IMR-90 (cell line): ENCODE results near the gene CDC34. TPM values are rescaled to one million over a fixed set of nuclear protein-coding genes. Genes with fewer than 3 reads are reported as not detected.

ENCODE experiments used
- ATAC-seq: fragments of 200-7000 bp; cut with Tn5 transposase; 2 replicates; pipeline ENCODE4 v1.9.1; 2020; ENCODE audit warnings: low read depth, mild to moderate bottlenecking, moderate library complexity
- BruUV-seq: library from RNA; stranded (reverse); fragments of 400-500 nt; replicated peaks from 2 replicates; lab custom pipeline; 2021; lab: Mats Ljungman, UMichigan
- CTCF ChIA-PET: fragments of 300-600 bp; formaldehyde crosslinking; extraction: SDS; loops from one replicate; lab custom pipeline; 2021; ENCODE audit warnings: antibody characterized with exemption; lab: Yijun Ruan, JAX
- POLR2A ChIA-PET: fragments of 300-600 bp; sonication (Branson Sonifier 250); formaldehyde crosslinking; loops from one replicate; lab custom pipeline; 2022; ENCODE audit warnings: antibody characterized with exemption; ENCODE audit not compliant: unreplicated experiment; lab: Charles Lee
- DNase-seq: peaks from one replicate; pipeline ENCODE4 v3.0.0; 2013
- H2AFZ ChIP-seq: replicated peaks from 2 replicates; pipeline ENCODE3; 2013; ENCODE audit warnings: low read length, mild to moderate bottlenecking; ENCODE audit not compliant: poor library complexity
- H2AK5ac ChIP-seq: 2 replicates; pipeline ENCODE4 v1.6.1; 2013; ENCODE audit warnings: low read depth, low read length, inconsistent platforms
- H2AK9ac ChIP-seq: replicated peaks from 2 replicates; pipeline ENCODE3; 2013; ENCODE audit warnings: mild to moderate bottlenecking, low read depth, low read length, moderate library complexity; ENCODE audit not compliant: poor library complexity
- H2BK120ac ChIP-seq: 2 replicates; pipeline ENCODE4 v1.6.1; 2013; ENCODE audit warnings: low read depth, low read length, inconsistent platforms
- H2BK15ac ChIP-seq: 3 replicates; pipeline ENCODE4 v1.6.1; 2013; ENCODE audit warnings: low read depth, low read length, inconsistent platforms
- H2BK20ac ChIP-seq: 2 replicates; pipeline ENCODE4 v1.6.1; 2013; ENCODE audit warnings: low read depth, mild to moderate bottlenecking, inconsistent platforms, low read length, moderate library complexity
- H2BK5ac ChIP-seq: 2 replicates; pipeline ENCODE4 v1.6.1; 2013; ENCODE audit warnings: mild to moderate bottlenecking, low read depth, low read length, inconsistent platforms; ENCODE audit not compliant: poor library complexity, severe bottlenecking
- H3K14ac ChIP-seq: replicated peaks from 2 replicates; pipeline ENCODE4 v1.6.1; 2013; ENCODE audit warnings: low read depth, low read length, inconsistent platforms
- H3K18ac ChIP-seq: 2 replicates; pipeline ENCODE4 v1.6.1; 2013; ENCODE audit warnings: low read depth, low read length, control low read depth
- H3K23ac ChIP-seq: 2 replicates; pipeline ENCODE4 v1.6.1; 2013; ENCODE audit warnings: low read depth, low read length, inconsistent platforms
- H3K27ac ChIP-seq: 2 replicates; pipeline ENCODE4 v1.5.1; 2013; ENCODE audit warnings: mild to moderate bottlenecking, control low read depth, low read length; ENCODE audit not compliant: insufficient read depth
- H3K27me3 ChIP-seq: 2 replicates; pipeline ENCODE4 v1.6.1; 2013; ENCODE audit warnings: low read length; ENCODE audit not compliant: control insufficient read depth, insufficient read depth
- H3K36me3 ChIP-seq: 2 replicates; pipeline ENCODE4 v1.6.1; 2013; ENCODE audit warnings: low read length, mixed read lengths; ENCODE audit not compliant: control insufficient read depth, insufficient read depth
- H3K4ac ChIP-seq: 2 replicates; pipeline ENCODE4 v1.6.1; 2013; ENCODE audit warnings: low read depth, low read length, inconsistent platforms
- H3K4me1 ChIP-seq: 2 replicates; pipeline ENCODE4 v1.6.1; 2013; ENCODE audit warnings: low read length, mixed read lengths; ENCODE audit not compliant: control insufficient read depth, insufficient read depth
- H3K4me2 ChIP-seq: 2 replicates; pipeline ENCODE4 v1.6.1; 2013; ENCODE audit warnings: low read depth, mild to moderate bottlenecking, control low read depth, low read length, moderate library complexity
- H3K4me3 ChIP-seq: 2 replicates; pipeline ENCODE4 v1.5.1; 2013; ENCODE audit warnings: low read depth, mild to moderate bottlenecking, control low read depth, low read length, moderate library complexity; ENCODE audit not compliant: insufficient read depth
- H3K56ac ChIP-seq: 2 replicates; pipeline ENCODE4 v1.6.1; 2013; ENCODE audit warnings: low read length, inconsistent platforms; ENCODE audit not compliant: insufficient read depth; ENCODE audit errors: extremely low read depth
- H3K79me1 ChIP-seq, 2 experiments: 2 replicates each; pipeline ENCODE4 v1.6.1; 2013; ENCODE audit warnings: low read length in 2 of 2, inconsistent platforms in 1 of 2, low read depth in 1 of 2
- H3K9ac ChIP-seq: 2 replicates; pipeline ENCODE4 v1.6.1; 2013; ENCODE audit warnings: low read depth, low read length, control low read depth
- H3K9me1 ChIP-seq: 2 replicates; pipeline ENCODE4 v1.6.1; 2013; ENCODE audit warnings: low read length, inconsistent platforms; ENCODE audit not compliant: insufficient read depth
- H3K9me3 ChIP-seq: 2 replicates; pipeline ENCODE4 v1.6.1; 2013; ENCODE audit warnings: low read length; ENCODE audit not compliant: control insufficient read depth, insufficient read depth
- H4K20me1 ChIP-seq: 2 replicates; pipeline ENCODE4 v1.6.1; 2013; ENCODE audit warnings: low read length, inconsistent platforms; ENCODE audit not compliant: insufficient read depth
- H4K5ac ChIP-seq: 2 replicates; pipeline ENCODE4 v1.6.1; 2013; ENCODE audit warnings: mild to moderate bottlenecking, low read depth, low read length, control low read depth
- H4K8ac ChIP-seq, 2 experiments: 2 replicates each; pipeline ENCODE4 v1.6.1; 2013; ENCODE audit warnings: low read depth in 2 of 2, low read length in 2 of 2, control low read depth in 1 of 2, inconsistent platforms in 1 of 2
- H4K91ac ChIP-seq: 2 replicates; pipeline ENCODE4 v1.6.1; 2013; ENCODE audit warnings: low read depth, low read length, inconsistent platforms; ENCODE audit not compliant: insufficient read depth
- CEBPB ChIP-seq: IDR thresholded peaks from 2 replicates; pipeline ENCODE4 v1.6.1; 2012; ENCODE audit warnings: low read depth, low read length, improper control_type of control experiment
- CHD1 ChIP-seq: IDR thresholded peaks from 2 replicates; pipeline ENCODE4 v1.6.1; 2012; ENCODE audit warnings: low read depth, low read length, improper control_type of control experiment
- CTCF ChIP-seq: conservative IDR thresholded peaks from 2 replicates; pipeline ENCODE4 v1.5.1; 2012; ENCODE audit warnings: mild to moderate bottlenecking, low read depth, low read length, improper control_type of control experiment
- ELK1 ChIP-seq: fragments of 150-350 bp; IDR thresholded peaks from 2 replicates; pipeline ENCODE4 v1.6.1; 2016; ENCODE audit warnings: low read depth, mild to moderate bottlenecking, low read length, moderate library complexity, borderline replicate concordance
- MXI1 ChIP-seq: IDR thresholded peaks from 2 replicates; pipeline ENCODE4 v1.6.1; 2012; ENCODE audit warnings: low read depth, mild to moderate bottlenecking, low read length, moderate library complexity, borderline replicate concordance
- NFE2L2 ChIP-seq: fragments of 150-350 bp; IDR thresholded peaks from 2 replicates; pipeline ENCODE4 v1.6.1; 2016; ENCODE audit warnings: low read depth, mild to moderate bottlenecking, low read length
- RAD21 ChIP-seq: IDR thresholded peaks from 2 replicates; pipeline ENCODE4 v1.6.1; 2012; ENCODE audit warnings: low read length, improper control_type of control experiment
- RCOR1 ChIP-seq: IDR thresholded peaks from 2 replicates; pipeline ENCODE4 v1.6.1; 2012; ENCODE audit warnings: mild to moderate bottlenecking, low read length, improper control_type of control experiment; ENCODE audit not compliant: insufficient replicate concordance
- RFX5 ChIP-seq: IDR thresholded peaks from 2 replicates; pipeline ENCODE4 v1.8.0; 2012; ENCODE audit warnings: low read depth, mild to moderate bottlenecking, low read length, moderate library complexity
- WGBS, 2 experiments: methylation state at CpG; one replicate each; pipeline versions ENCODE4 v1.1.5 to v1.1.7; 2013; ENCODE audit warnings: missing lambda C conversion rate in 2 of 2; ENCODE audit not compliant: insufficient read length in 1 of 2; ENCODE audit errors: extremely low coverage in 2 of 2; 5-methylcytosine and 5-hydroxymethylcytosine counted together
- dilution Hi-C: fragments of 300-500 bp; cut with HindIII; formaldehyde crosslinking; loops from one replicate; pipeline ENCODE4 v1.14.3; 2018; ENCODE audit warnings: low sequenced_read_pairs; ENCODE audit not compliant: unreplicated experiment
- in situ Hi-C: fragments of 300-500 bp; cut with MboI; formaldehyde crosslinking; loops from 3 replicates; pipeline ENCODE4 v1.14.3; 2019; ENCODE audit warnings: low sequenced_read_pairs, inconsistent platforms, mixed read lengths
- intact Hi-C: fragments of 100-400 bp; cut with micrococcal nuclease; formaldehyde crosslinking; loops from 2 replicates; pipeline ENCODE4 v1.10.0; 2022
- polyA plus RNA-seq, 3 experiments: library from polyadenylated mRNA; depleted of rRNA; stranded (reverse); fragments of >200 nt; gene quantifications; 2 replicates each; pipeline ENCODE4 v1.2.3, GENCODE V29; 2012; ENCODE audit warnings: low replicate concordance in 1 of 3
- total RNA-seq: library from RNA; depleted of rRNA; stranded (reverse); fragments of >200 nt; gene quantifications from 2 replicates; pipeline ENCODE4 v1.2.3, GENCODE V29; 2012

CDC34 gene
- total and polyA plus RNA-seq, 2 of the 4 experiments (the other 2 are of a cell fraction), result 35.7 to 68.9 TPM

GRCh38 chr19:576768-577438 is 45.3 kb downstream of the CDC34 start:
- Histone ChIP-seq H2BK5ac (no peak overlapping the region), H4K8ac (peak overlapping the region in 1 of 2 experiments; percentile 46; a peak in 1 of 4 replicates), H3K9me1 (peaks cover 7% of the 10 kb centered on the region; the same call in 1 of the 2 replicates), H3K4me2 (no peak overlapping the region), H2AK9ac (no peak overlapping the region), H3K36me3 (peaks cover 17% of the 10 kb centered on the region; the same call in 1 of the 2 replicates), H3K27me3 (no peaks in the 10 kb centered on the region), H4K91ac (no peak overlapping the region), H2BK20ac (no peak overlapping the region), H3K18ac (no peak overlapping the region), H2AFZ (no peak overlapping the region), H2AK5ac (peak overlapping the region; percentile 39; the same call in 1 of the 2 replicates), H4K20me1 (peaks cover 83% of the 10 kb centered on the region), H3K79me1 (peaks cover 0 to 66% of the 10 kb centered on the region in 2 experiments; a peak in 2 of 4 replicates), H3K4ac (no peak overlapping the region), H4K5ac (no peak overlapping the region), H3K14ac (no peak overlapping the region), H2BK120ac (no peak overlapping the region), H3K4me3 (no peak overlapping the region), H2BK15ac (no peak overlapping the region), H3K4me1 (peaks cover 20% of the 10 kb centered on the region), H3K23ac (no peak overlapping the region), H3K9me3 (no peaks in the 10 kb centered on the region), H3K27ac (no peak overlapping the region), H3K9ac (no peak overlapping the region), H3K56ac (no peak overlapping the region)
- ChIA-PET CTCF (interaction anchor here (0.6 kb wide), 1 partner anchor 49 kb away, joined by 6 read pairs; no protein-coding TSS in a partner anchor), POLR2A (no interaction called here)
- in situ Hi-C loops, result no loop called here
- DNase-seq (no peak), ATAC-seq (no peak)
- BruUV-seq, result no TSS peak
- dilution Hi-C loops, result no loop called here
- 91% methylated on average over 18 of the region's 28 CpGs; no CpG with 5 or more reads in 1 of the 2 experiments for WGBS, 2 experiments
- TF ChIP-seq MXI1 (no peak), CTCF (no peak), RFX5 (no peak), RAD21 (no peak), CEBPB (no peak), NFE2L2 (no peak), CHD1 (no peak), RCOR1 (no peak), ELK1 (no peak)
- intact Hi-C loops, result no loop called here
